ENCODE data around the gene XYLT1.

XYLT1 gene

GRCh38 chr16:17452922-17453321 is 17.8 kb downstream of the XYLT1 start:
- H4K20me1 ChIP-seq (ENCODE audit: control insufficient read depth, insufficient read depth, low read depth, low read length): no peaks in the 10 kb centered on the region
- H3K4me2 ChIP-seq (ENCODE audit: low read length): no peak overlapping the region
- no peak for TF ChIP-seq EZH2phosphoT487 (IDR thresholded peaks at IDR 0.05; ENCODE audit: borderline replicate concordance, low read length)
- TF ChIP-seq, protein P1, sequence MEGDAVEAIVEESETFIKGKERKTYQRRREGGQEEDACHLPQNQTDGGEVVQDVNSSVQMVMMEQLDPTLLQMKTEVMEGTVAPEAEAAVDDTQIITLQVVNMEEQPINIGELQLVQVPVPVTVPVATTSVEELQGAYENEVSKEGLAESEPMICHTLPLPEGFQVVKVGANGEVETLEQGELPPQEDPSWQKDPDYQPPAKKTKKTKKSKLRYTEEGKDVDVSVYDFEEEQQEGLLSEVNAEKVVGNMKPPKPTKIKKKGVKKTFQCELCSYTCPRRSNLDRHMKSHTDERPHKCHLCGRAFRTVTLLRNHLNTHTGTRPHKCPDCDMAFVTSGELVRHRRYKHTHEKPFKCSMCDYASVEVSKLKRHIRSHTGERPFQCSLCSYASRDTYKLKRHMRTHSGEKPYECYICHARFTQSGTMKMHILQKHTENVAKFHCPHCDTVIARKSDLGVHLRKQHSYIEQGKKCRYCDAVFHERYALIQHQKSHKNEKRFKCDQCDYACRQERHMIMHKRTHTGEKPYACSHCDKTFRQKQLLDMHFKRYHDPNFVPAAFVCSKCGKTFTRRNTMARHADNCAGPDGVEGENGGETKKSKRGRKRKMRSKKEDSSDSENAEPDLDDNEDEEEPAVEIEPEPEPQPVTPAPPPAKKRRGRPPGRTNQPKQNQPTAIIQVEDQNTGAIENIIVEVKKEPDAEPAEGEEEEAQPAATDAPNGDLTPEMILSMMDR (IDR thresholded peaks at IDR 0.05; ENCODE audit: low read depth, low read length, poor library complexity, severe bottlenecking): no peak
- H3K27ac ChIP-seq (ENCODE audit: low read depth, low read length): no peak overlapping the region
- no peaks in the 10 kb centered on the region for H3K9me3 ChIP-seq (ENCODE audit: control insufficient read depth, insufficient read depth, low read length)
- H3K27me3 ChIP-seq (ENCODE audit: control insufficient read depth, low read length): no peaks in the 10 kb centered on the region
- peaks cover 22% of the 10 kb centered on the region for H3F3A ChIP-seq (ENCODE audit: control insufficient read depth, insufficient read depth)
- no peaks in the 10 kb centered on the region for H3K9me2 ChIP-seq (replicated peaks; ENCODE audit: control insufficient read depth, low read length)
- H3K79me2 ChIP-seq (ENCODE audit: control insufficient read depth, low read length): peaks cover 51% of the 10 kb centered on the region
- peaks cover 85% of the 10 kb centered on the region for H3K4me1 ChIP-seq (ENCODE audit: control insufficient read depth, low read length)
- H3K36me3 ChIP-seq (ENCODE audit: control insufficient read depth, low read length): peaks cover 10% of the 10 kb centered on the region
- H3K4me3 ChIP-seq (ENCODE audit: low read length): no peak overlapping the region

GRCh38 chr16:17451843-17452242 is 18.9 kb downstream of the XYLT1 start:
- Histone ChIP-seq H3K9me3 (ENCODE audit: control insufficient read depth, insufficient read depth, low read length) (no peaks in the 10 kb centered on the region), H3K27ac (ENCODE audit: low read depth, low read length) (no peak overlapping the region), H3K4me2 (ENCODE audit: low read length) (no peak overlapping the region), H3K79me2 (ENCODE audit: control insufficient read depth, low read length) (peaks cover 48% of the 10 kb centered on the region), H3F3A (ENCODE audit: control insufficient read depth, insufficient read depth) (peaks cover 22% of the 10 kb centered on the region), H3K27me3 (ENCODE audit: control insufficient read depth, low read length) (no peaks in the 10 kb centered on the region), H3K4me3 (ENCODE audit: low read length) (no peak overlapping the region), H4K20me1 (ENCODE audit: control insufficient read depth, insufficient read depth, low read depth, low read length) (no peaks in the 10 kb centered on the region), H3K36me3 (ENCODE audit: control insufficient read depth, low read length) (0 out of 2 replicates have a peak, but pooled peaks cover 7% of the 10 kb centered on the region), H3K4me1 (ENCODE audit: control insufficient read depth, low read length) (peaks cover 83% of the 10 kb centered on the region), H3K9me2 (replicated peaks; ENCODE audit: control insufficient read depth, low read length) (no peaks in the 10 kb centered on the region)
- TF ChIP-seq EZH2phosphoT487 (IDR thresholded peaks at IDR 0.05; ENCODE audit: borderline replicate concordance, low read length): no peak
- TF ChIP-seq, protein P1 (IDR thresholded peaks at IDR 0.05; ENCODE audit: low read depth, low read length, poor library complexity, severe bottlenecking): no peak

GRCh38 chr16:17450291-17450690 is 20.5 kb downstream of the XYLT1 start:
- Histone ChIP-seq H3K79me2 (ENCODE audit: control insufficient read depth, low read length) (peaks cover 34% of the 10 kb centered on the region), H3K9me2 (replicated peaks; ENCODE audit: control insufficient read depth, low read length) (no peaks in the 10 kb centered on the region), H3K9me3 (ENCODE audit: control insufficient read depth, insufficient read depth, low read length) (no peaks in the 10 kb centered on the region), H4K20me1 (ENCODE audit: control insufficient read depth, insufficient read depth, low read depth, low read length) (no peaks in the 10 kb centered on the region), H3K36me3 (ENCODE audit: control insufficient read depth, low read length) (peaks cover 12% of the 10 kb centered on the region; the same call in 1 of the 2 replicates), H3F3A (ENCODE audit: control insufficient read depth, insufficient read depth) (peaks cover 22% of the 10 kb centered on the region), H3K4me2 (ENCODE audit: low read length) (no peak overlapping the region), H3K27me3 (ENCODE audit: control insufficient read depth, low read length) (no peaks in the 10 kb centered on the region), H3K4me3 (ENCODE audit: low read length) (no peak overlapping the region), H3K27ac (ENCODE audit: low read depth, low read length) (no peak overlapping the region), H3K4me1 (ENCODE audit: control insufficient read depth, low read length) (peaks cover 81% of the 10 kb centered on the region)
- TF ChIP-seq, protein P1 (IDR thresholded peaks at IDR 0.05; ENCODE audit: low read depth, low read length, poor library complexity, severe bottlenecking): no peak
- TF ChIP-seq EZH2phosphoT487 (IDR thresholded peaks at IDR 0.05; ENCODE audit: borderline replicate concordance, low read length): no peak

All from DOHH2 (cell line).